SK-N-SH (cell line): ENCODE measurements around the gene DNAJC10. TPM values are rescaled to one million over a fixed set of nuclear protein-coding genes. Genes with fewer than 3 reads are reported as not detected.
A peak's percentile ranks its signal among the peaks of the same experiment; 100 is the strongest.

Experiments used
- CTCF ChIA-PET: fragments of 300-600, 350-600 bp; formaldehyde crosslinking; extraction: SDS; loops from one replicate; lab custom pipeline; 2021; lab: Yijun Ruan, JAX
- POLR2A ChIA-PET: fragments of 350-600 bp; sonication (Branson Sonifier 250); formaldehyde crosslinking; extraction: SDS; loops from one replicate; lab custom pipeline; 2020; ENCODE audit warnings: antibody characterized with exemption, inconsistent platforms; lab: Yijun Ruan, JAX
- DNase-seq: peaks from one replicate; pipeline ENCODE4 v3.0.0; 2012
- H2AFZ ChIP-seq: fragments of 200-600 bp; sonication (generic); 2 replicates; pipeline ENCODE4 v1.8.1; 2016; ENCODE audit warnings: antibody characterized with exemption, mild to moderate bottlenecking, low read depth
- H3F3A ChIP-seq: fragments of 200-600 bp; sonication (generic); replicated peaks from 2 replicates; pipeline ENCODE3; 2016; ENCODE audit warnings: antibody characterized with exemption, mild to moderate bottlenecking; ENCODE audit not compliant: insufficient read depth
- H3K27ac ChIP-seq, 2 experiments: fragments of 200-500 bp in 1 of 2; fragments of 200-600 bp in 1 of 2; sonication (Bioruptor generic) in 1 of 2; sonication (generic), shearing (Covaris generic) in 1 of 2; 2 replicates each; pipeline versions ENCODE4 v1.5.1 to v1.6.1; 2014 to 2016; ENCODE audit warnings: low read depth in 2 of 2, inconsistent platforms in 1 of 2, low read length in 1 of 2, mild to moderate bottlenecking in 1 of 2, mixed read lengths in 1 of 2
- H3K27me3 ChIP-seq: fragments of 200-600 bp; sonication (generic), shearing (Covaris generic); 2 replicates; pipeline ENCODE4 v1.6.1; 2016; ENCODE audit warnings: mixed run types; ENCODE audit not compliant: insufficient read depth
- H3K36me3 ChIP-seq, 2 experiments: fragments of 200-500 bp in 1 of 2; fragments of 200-600 bp in 1 of 2; sonication (Bioruptor generic) in 1 of 2; sonication (generic) in 1 of 2; replicated peaks in 1 of 2; 2 replicates each; pipeline versions ENCODE3 to v1.5.1; 2014 to 2016; ENCODE audit warnings: low read length in 1 of 2, mild to moderate bottlenecking in 1 of 2; ENCODE audit not compliant: insufficient read depth in 2 of 2, control insufficient read depth in 1 of 2
- H3K4me1 ChIP-seq, 2 experiments: fragments of 200-500 bp in 1 of 2; fragments of 200-600 bp in 1 of 2; sonication (Bioruptor generic) in 1 of 2; sonication (generic), shearing (Covaris generic) in 1 of 2; 2 replicates each; pipeline versions ENCODE4 v1.5.1 to v1.6.1; 2014 to 2016; ENCODE audit warnings: low read depth in 1 of 2, low read length in 1 of 2, mixed run types in 1 of 2; ENCODE audit not compliant: insufficient read depth in 2 of 2, control insufficient read depth in 1 of 2
- H3K4me2 ChIP-seq: fragments of 200-600 bp; sonication (generic), shearing (Covaris generic); 2 replicates; pipeline ENCODE4 v1.6.1; 2017; ENCODE audit warnings: mixed run types
- H3K4me3 ChIP-seq, 2 experiments: fragments of 200-500 bp in 1 of 2; fragments of 200-600 bp in 1 of 2; sonication (Bioruptor generic) in 1 of 2; sonication (generic), shearing (Covaris generic) in 1 of 2; 2 replicates each; pipeline versions ENCODE4 v1.5.1 to v1.8.1; 2014 to 2016; ENCODE audit warnings: low read depth in 2 of 2, inconsistent platforms in 1 of 2, low read length in 1 of 2, mild to moderate bottlenecking in 1 of 2, mixed read lengths in 1 of 2, moderate library complexity in 1 of 2
- H3K79me2 ChIP-seq: fragments of 200-600 bp; sonication (generic); 2 replicates; pipeline ENCODE4 v1.8.1; 2017; ENCODE audit warnings: mild to moderate bottlenecking; ENCODE audit not compliant: insufficient read depth
- H3K9ac ChIP-seq: fragments of 200-600 bp; sonication (generic); 2 replicates; pipeline ENCODE4 v1.6.1; 2017; ENCODE audit warnings: mixed run types
- H3K9me2 ChIP-seq: fragments of 200-600 bp; sonication (generic); 2 replicates; pipeline ENCODE4 v1.6.1; 2017; ENCODE audit warnings: mixed run types
- H3K9me3 ChIP-seq: fragments of 200-600 bp; sonication (generic); 2 replicates; pipeline ENCODE4 v1.6.1; 2017; ENCODE audit warnings: mixed run types, mild to moderate bottlenecking, moderate library complexity
- H4K20me1 ChIP-seq: fragments of 200-600 bp; sonication (generic); 2 replicates; pipeline ENCODE4 v1.6.1; 2017; ENCODE audit warnings: mild to moderate bottlenecking, mixed run types; ENCODE audit not compliant: insufficient read depth
- CHD2 ChIP-seq: fragments of 150-350 bp; IDR thresholded peaks from 2 replicates; pipeline ENCODE4 v1.6.1; 2018; ENCODE audit warnings: low read length; ENCODE audit not compliant: partially characterized antibody
- ELF1 ChIP-seq: IDR thresholded peaks from 2 replicates; pipeline ENCODE4 v1.4.0; 2012
- EZH2phosphoT487 ChIP-seq: fragments of 200-600 bp; sonication (generic); IDR thresholded peaks from 2 replicates; pipeline ENCODE4 v1.6.1; 2017; ENCODE audit warnings: low read depth, mixed run types, mild to moderate bottlenecking, antibody characterized with exemption, moderate library complexity, borderline replicate concordance
- FOSL2 ChIP-seq: IDR thresholded peaks from 2 replicates; pipeline ENCODE4 v1.4.0; 2012; ENCODE audit warnings: low read depth, mild to moderate bottlenecking, moderate library complexity, borderline replicate concordance
- FOXJ3 ChIP-seq: sonication (generic); formaldehyde crosslinking; IDR thresholded peaks from 2 replicates; pipeline ENCODE4 v1.5.1; 2020; ENCODE audit warnings: mild to moderate bottlenecking, missing genetic modification reagents
- FOXM1 ChIP-seq: IDR thresholded peaks from 2 replicates; pipeline ENCODE4 v1.4.0; 2012; ENCODE audit warnings: low read depth, mild to moderate bottlenecking
- GABPA ChIP-seq: IDR thresholded peaks from 2 replicates; pipeline ENCODE4 v1.4.0; 2012; ENCODE audit warnings: low read depth, mild to moderate bottlenecking
- IRF3 ChIP-seq: fragments of 150-350 bp; IDR thresholded peaks from 2 replicates; pipeline ENCODE4 v1.6.1; 2016; ENCODE audit warnings: mild to moderate bottlenecking, low read depth, low read length
- MAX ChIP-seq: IDR thresholded peaks from 2 replicates; pipeline ENCODE4 v1.4.0; 2012; ENCODE audit warnings: low read depth
- MEF2A ChIP-seq: IDR thresholded peaks from 2 replicates; pipeline ENCODE4 v1.4.0; 2012; ENCODE audit warnings: low read depth, borderline replicate concordance
- MXI1 ChIP-seq: IDR thresholded peaks from 2 replicates; pipeline ENCODE4 v1.6.1; 2012; ENCODE audit warnings: mild to moderate bottlenecking, low read depth, low read length, improper control_type of control experiment
- NFIC ChIP-seq: IDR thresholded peaks from 2 replicates; pipeline ENCODE4 v1.4.0; 2012; ENCODE audit warnings: borderline replicate concordance
- PBX3 ChIP-seq: IDR thresholded peaks from 2 replicates; pipeline ENCODE4; 2012
- POLR2AphosphoS5 ChIP-seq: IDR thresholded peaks from 2 replicates; pipeline ENCODE4 v1.6.1; 2012; ENCODE audit warnings: low read depth, low read length
- RCOR1 ChIP-seq: fragments of 150-350 bp; IDR thresholded peaks from 2 replicates; pipeline ENCODE4 v1.6.1; 2017; ENCODE audit warnings: antibody characterized with exemption, low read length
- RFX5 ChIP-seq: IDR thresholded peaks from 2 replicates; pipeline ENCODE4 v1.6.1; 2012; ENCODE audit warnings: mild to moderate bottlenecking, improper control_type of control experiment, low read length
- RXRA ChIP-seq: IDR thresholded peaks from 2 replicates; pipeline ENCODE4 v1.4.0; 2012; ENCODE audit warnings: low read depth, mild to moderate bottlenecking, borderline replicate concordance
- TAF1 ChIP-seq: IDR thresholded peaks from 2 replicates; pipeline ENCODE4 v1.6.1; 2012; ENCODE audit warnings: low read depth, mild to moderate bottlenecking, low read length, moderate library complexity, borderline replicate concordance
- TEAD4 ChIP-seq: IDR thresholded peaks from 2 replicates; pipeline ENCODE4 v1.4.0; 2012; ENCODE audit warnings: mild to moderate bottlenecking, borderline replicate concordance; ENCODE audit not compliant: insufficient read depth
- YY1 ChIP-seq: IDR thresholded peaks from 2 replicates; pipeline ENCODE4 v1.4.0; 2012; ENCODE audit warnings: low read depth, mild to moderate bottlenecking
- WGBS: methylation state at CpG from one replicate; pipeline ENCODE4 v1.1.6; 2017; ENCODE audit warnings: low lambda C conversion rate; 5-methylcytosine and 5-hydroxymethylcytosine counted together
- polyA plus RNA-seq, 3 experiments: library from polyadenylated mRNA; depleted of rRNA; stranded (reverse); fragments of >200 nt; gene quantifications; 2 replicates each; pipeline ENCODE4 v1.2.3, GENCODE V29; 2012

The DNAJC10 gene
- polyA plus RNA-seq, 1 of the 3 experiments (the other 2 are of a cell fraction) = 30.8 TPM

- H3K79me2 ChIP-seq = no peaks in the 10 kb centered on the region
- POLR2A ChIA-PET = interaction anchor here (1.1 kb wide), 1 partner anchor 8 kb away, joined by 3 read pairs; no protein-coding TSS in a partner anchor
These were observed 101.5 kb downstream of the DNAJC10 start for GRCh38 chr2:182817558-182817957.

GRCh38 chr2:182818501-182818900, 102.4 kb downstream of the DNAJC10 start:
- no peaks in the 10 kb centered on the region for H3K27me3 ChIP-seq
- H2AFZ ChIP-seq = no peak overlapping the region
- H3K4me1 ChIP-seq = peaks cover 2 to 7% of the 10 kb centered on the region in 2 experiments; a peak in 3 of 4 replicates
- TF ChIP-seq MXI1 (no peak), FOSL2 (no peak), RCOR1 (no peak), YY1 (no peak), MEF2A (no peak), TAF1 (no peak), NFIC (no peak), RFX5 (no peak), RXRA (no peak), IRF3 (no peak), PBX3 (no peak), EZH2phosphoT487 (no peak), POLR2AphosphoS5 (no peak), TEAD4 (no peak), MAX (no peak), CHD2 (no peak)
- WGBS = 88% methylated on average over 3 of the region's 3 CpGs
- H3K79me2 ChIP-seq = no peaks in the 10 kb centered on the region
- H3K36me3 ChIP-seq = no peaks in the 10 kb centered on the region
- no peaks in the 10 kb centered on the region for H3F3A ChIP-seq
- POLR2A ChIA-PET = no interaction called here
- no peak overlapping the region for H3K9ac ChIP-seq
- H3K9me2 ChIP-seq = no peaks in the 10 kb centered on the region
- CTCF ChIA-PET = interaction anchor here (1.0 to 3.3 kb wide), 6 partner anchors 11 to 56 kb away, joined by 3 to 15 read pairs (median 3); no protein-coding TSS in a partner anchor
- no peak overlapping the region for H3K4me3 ChIP-seq
- no peaks in the 10 kb centered on the region for H3K9me3 ChIP-seq
- no peak for DNase-seq
- H4K20me1 ChIP-seq = no peaks in the 10 kb centered on the region
- no peak overlapping the region for H3K27ac ChIP-seq
- H3K4me2 ChIP-seq = no peak overlapping the region

More at GRCh38 chr2:182817558-182817957, 101.5 kb downstream of the DNAJC10 start:
- Histone ChIP-seq H2AFZ (0 out of 2 replicates have a peak overlapping the region, but pooled peaks have one; percentile 17), H3F3A (no peaks in the 10 kb centered on the region), H3K27me3 (no peaks in the 10 kb centered on the region), H3K4me3 (no peak overlapping the region), H3K9ac (no peak overlapping the region), H3K27ac (peak overlapping the region in 1 of 2 experiments; percentile 36; a peak in 1 of 4 replicates), H4K20me1 (no peaks in the 10 kb centered on the region), H3K36me3 (no peaks in the 10 kb centered on the region), H3K9me3 (no peaks in the 10 kb centered on the region), H3K4me2 (no peak overlapping the region), H3K9me2 (no peaks in the 10 kb centered on the region), H3K4me1 (peaks cover 2 to 7% of the 10 kb centered on the region in 2 experiments; a peak in 3 of 4 replicates)
- 76% methylated on average over 2 of the region's 2 CpGs for WGBS
- no peak for TF ChIP-seq FOXJ3
- no peak for TF ChIP-seq GABPA
- TF ChIP-seq FOXM1 = no peak
- TF ChIP-seq TAF1 = no peak
- TF ChIP-seq MAX = no peak
- TF ChIP-seq IRF3 = no peak
- TF ChIP-seq MXI1 = no peak
- no peak for TF ChIP-seq CHD2
- no peak for TF ChIP-seq ELF1
- no peak for DNase-seq
- CTCF ChIA-PET = interaction anchor here (0.9 to 3.3 kb wide), 5 partner anchors 14 to 33 kb away, joined by 3 to 15 read pairs (median 4); no protein-coding TSS in a partner anchor
